SK-N-SH treated with all-trans-retinoic acid at 6 μM for 48 hours (cell line): ENCODE data around the gene ZMIZ2.

ENCODE experiments used
- ATAC-seq: fragments of 200-7000 bp; cut with Tn5 transposase; 3 replicates; pipeline ENCODE4 v1.9.1; 2020; ENCODE audit warnings: mild to moderate bottlenecking, moderate library complexity
- ARNTL ChIP-seq: fragments of 450-650 bp; formaldehyde crosslinking; IDR thresholded peaks from 2 replicates; pipeline ENCODE4 v1.5.0; 2020; ENCODE audit warnings: low read depth, mild to moderate bottlenecking, moderate library complexity, borderline replicate concordance
- BACH2 ChIP-seq: fragments of 250-450 bp; sonication (Bioruptor Pico); IDR thresholded peaks from 2 replicates; pipeline ENCODE4 v1.9.0; 2021; ENCODE audit warnings: mild to moderate bottlenecking, borderline replicate concordance
- CSDC2 ChIP-seq: fragments of 250-450 bp; sonication (Bioruptor Pico); IDR thresholded peaks from 2 replicates; pipeline ENCODE4 v1.5.0; 2020; ENCODE audit warnings: mild to moderate bottlenecking, moderate library complexity
- ESRRG ChIP-seq: fragments of 250-450 bp; sonication (Bioruptor Pico); IDR thresholded peaks from 2 replicates; pipeline ENCODE4 v1.6.1; 2021; ENCODE audit warnings: mild to moderate bottlenecking
- GLIS3 ChIP-seq: fragments of 250-450 bp; sonication (Bioruptor Pico); IDR thresholded peaks from 2 replicates; pipeline ENCODE4 v1.5.0; 2020; ENCODE audit warnings: mild to moderate bottlenecking, moderate library complexity
- ISL1 ChIP-seq: fragments of 250-450 bp; sonication (Bioruptor Pico); IDR thresholded peaks from 2 replicates; pipeline ENCODE4 v2.1.2; 2022; ENCODE audit warnings: mild to moderate bottlenecking, moderate library complexity
- OSR1 ChIP-seq: fragments of 250-450 bp; sonication (Bioruptor Pico); IDR thresholded peaks from 2 replicates; pipeline ENCODE4 v1.8.0; 2022; ENCODE audit warnings: moderate library complexity, mild to moderate bottlenecking, inconsistent platforms
- PATZ1 ChIP-seq: fragments of 250-450 bp; sonication (Bioruptor Pico); IDR thresholded peaks from 2 replicates; pipeline ENCODE4 v1.8.0; 2020; ENCODE audit warnings: mild to moderate bottlenecking, moderate library complexity, borderline replicate concordance
- POU6F1 ChIP-seq: fragments of 250-450 bp; sonication (Bioruptor Pico); IDR thresholded peaks from 2 replicates; pipeline ENCODE4 v1.8.0; 2021; ENCODE audit warnings: low read depth, mild to moderate bottlenecking, moderate library complexity, borderline replicate concordance
- PPARA ChIP-seq: fragments of 250-450 bp; sonication (Bioruptor Pico); IDR thresholded peaks from 2 replicates; pipeline ENCODE4 v1.5.0; 2020; ENCODE audit warnings: mild to moderate bottlenecking, borderline replicate concordance
- RARB ChIP-seq: fragments of 250-450 bp; sonication (Bioruptor Pico); IDR thresholded peaks from 2 replicates; pipeline ENCODE4 v1.8.0; 2021; ENCODE audit warnings: mild to moderate bottlenecking, moderate library complexity
- SNAI2 ChIP-seq: fragments of 250-450 bp; sonication (Bioruptor Pico); IDR thresholded peaks from 2 replicates; pipeline ENCODE4 v1.5.0; 2020; ENCODE audit warnings: mild to moderate bottlenecking, moderate library complexity
- TOX ChIP-seq: fragments of 250-450 bp; sonication (Bioruptor Pico); IDR thresholded peaks from 2 replicates; pipeline ENCODE4 v1.8.0; 2021; ENCODE audit warnings: mild to moderate bottlenecking, moderate library complexity, borderline replicate concordance
- ZC3H10 ChIP-seq: fragments of 250-450 bp; sonication (Bioruptor Pico); IDR thresholded peaks from 2 replicates; pipeline ENCODE4 v1.5.1; 2021; ENCODE audit warnings: mild to moderate bottlenecking, moderate library complexity
- ZFP3 ChIP-seq: fragments of 250-450 bp; sonication (Bioruptor Pico); IDR thresholded peaks from 2 replicates; pipeline ENCODE4 v1.5.0; 2020; ENCODE audit warnings: mild to moderate bottlenecking, moderate library complexity
- ZFP30 ChIP-seq: fragments of 450-650 bp; formaldehyde crosslinking; IDR thresholded peaks from 2 replicates; pipeline ENCODE4 v1.5.0; 2022; ENCODE audit warnings: mild to moderate bottlenecking, moderate library complexity
- ZNF565 ChIP-seq: fragments of 450-650 bp; formaldehyde crosslinking; conservative IDR thresholded peaks from 2 replicates; pipeline ENCODE4 v1.5.0; 2020; ENCODE audit warnings: low read depth, mild to moderate bottlenecking, moderate library complexity
- ZNF70 ChIP-seq: fragments of 450-650 bp; formaldehyde crosslinking; IDR thresholded peaks from 2 replicates; pipeline ENCODE4 v1.5.0; 2020; ENCODE audit warnings: mild to moderate bottlenecking, moderate library complexity
- ZNF8 ChIP-seq: fragments of 450-650 bp; formaldehyde crosslinking; IDR thresholded peaks from 2 replicates; pipeline ENCODE4 v1.5.0; 2020; ENCODE audit warnings: mild to moderate bottlenecking, moderate library complexity
- TF ChIP-seq, protein P1 (sequence below): fragments of 250-450 bp; sonication (Bioruptor Pico); IDR thresholded peaks from 2 replicates; pipeline ENCODE4 v1.5.0; 2020; ENCODE audit warnings: mild to moderate bottlenecking, moderate library complexity
- TF ChIP-seq, protein P2 (sequence below): fragments of 250-450 bp; sonication (Bioruptor Pico); IDR thresholded peaks from 2 replicates; pipeline ENCODE4 v1.5.1; 2020; ENCODE audit warnings: low read depth, mild to moderate bottlenecking, moderate library complexity

ZMIZ2 gene

DNA sequence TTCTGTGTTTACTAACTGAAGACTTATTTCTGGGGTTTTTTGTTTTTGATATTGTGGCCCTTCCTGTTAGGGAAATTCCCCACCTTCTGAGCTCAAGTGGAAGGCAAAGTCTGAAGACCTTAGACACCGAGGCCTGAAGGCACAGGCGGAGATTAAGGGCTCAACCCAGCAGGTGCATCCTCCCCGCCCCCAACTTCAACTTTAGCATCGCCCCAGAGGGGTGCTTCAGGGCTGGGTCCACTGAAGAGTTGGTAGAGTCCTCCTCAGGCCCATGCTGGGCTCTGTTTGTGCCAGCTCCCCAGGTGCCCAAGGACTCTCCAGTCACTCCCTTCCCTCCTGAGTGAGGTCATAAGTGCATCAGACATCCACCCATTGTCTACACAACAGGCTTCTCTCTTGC lies 38.4 kb downstream of the ZMIZ2 start:
- no peak for TF ChIP-seq POU6F1 (CRISPR knock-in tag)
- TF ChIP-seq, protein P1, sequence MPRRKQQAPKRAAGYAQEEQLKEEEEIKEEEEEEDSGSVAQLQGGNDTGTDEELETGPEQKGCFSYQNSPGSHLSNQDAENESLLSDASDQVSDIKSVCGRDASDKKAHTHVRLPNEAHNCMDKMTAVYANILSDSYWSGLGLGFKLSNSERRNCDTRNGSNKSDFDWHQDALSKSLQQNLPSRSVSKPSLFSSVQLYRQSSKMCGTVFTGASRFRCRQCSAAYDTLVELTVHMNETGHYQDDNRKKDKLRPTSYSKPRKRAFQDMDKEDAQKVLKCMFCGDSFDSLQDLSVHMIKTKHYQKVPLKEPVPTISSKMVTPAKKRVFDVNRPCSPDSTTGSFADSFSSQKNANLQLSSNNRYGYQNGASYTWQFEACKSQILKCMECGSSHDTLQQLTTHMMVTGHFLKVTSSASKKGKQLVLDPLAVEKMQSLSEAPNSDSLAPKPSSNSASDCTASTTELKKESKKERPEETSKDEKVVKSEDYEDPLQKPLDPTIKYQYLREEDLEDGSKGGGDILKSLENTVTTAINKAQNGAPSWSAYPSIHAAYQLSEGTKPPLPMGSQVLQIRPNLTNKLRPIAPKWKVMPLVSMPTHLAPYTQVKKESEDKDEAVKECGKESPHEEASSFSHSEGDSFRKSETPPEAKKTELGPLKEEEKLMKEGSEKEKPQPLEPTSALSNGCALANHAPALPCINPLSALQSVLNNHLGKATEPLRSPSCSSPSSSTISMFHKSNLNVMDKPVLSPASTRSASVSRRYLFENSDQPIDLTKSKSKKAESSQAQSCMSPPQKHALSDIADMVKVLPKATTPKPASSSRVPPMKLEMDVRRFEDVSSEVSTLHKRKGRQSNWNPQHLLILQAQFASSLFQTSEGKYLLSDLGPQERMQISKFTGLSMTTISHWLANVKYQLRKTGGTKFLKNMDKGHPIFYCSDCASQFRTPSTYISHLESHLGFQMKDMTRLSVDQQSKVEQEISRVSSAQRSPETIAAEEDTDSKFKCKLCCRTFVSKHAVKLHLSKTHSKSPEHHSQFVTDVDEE (CRISPR knock-in tag), result no peak
- TF ChIP-seq PPARA (CRISPR knock-in tag), result no peak
- TF ChIP-seq GLIS3, result no peak
- TF ChIP-seq ZFP30 (CRISPR knock-in tag), result no peak
- TF ChIP-seq ZNF8 (CRISPR knock-in tag), result no peak
- TF ChIP-seq ESRRG (CRISPR knock-in tag), result no peak
- no peak for TF ChIP-seq ZNF70 (CRISPR knock-in tag)
- TF ChIP-seq, protein P2, sequence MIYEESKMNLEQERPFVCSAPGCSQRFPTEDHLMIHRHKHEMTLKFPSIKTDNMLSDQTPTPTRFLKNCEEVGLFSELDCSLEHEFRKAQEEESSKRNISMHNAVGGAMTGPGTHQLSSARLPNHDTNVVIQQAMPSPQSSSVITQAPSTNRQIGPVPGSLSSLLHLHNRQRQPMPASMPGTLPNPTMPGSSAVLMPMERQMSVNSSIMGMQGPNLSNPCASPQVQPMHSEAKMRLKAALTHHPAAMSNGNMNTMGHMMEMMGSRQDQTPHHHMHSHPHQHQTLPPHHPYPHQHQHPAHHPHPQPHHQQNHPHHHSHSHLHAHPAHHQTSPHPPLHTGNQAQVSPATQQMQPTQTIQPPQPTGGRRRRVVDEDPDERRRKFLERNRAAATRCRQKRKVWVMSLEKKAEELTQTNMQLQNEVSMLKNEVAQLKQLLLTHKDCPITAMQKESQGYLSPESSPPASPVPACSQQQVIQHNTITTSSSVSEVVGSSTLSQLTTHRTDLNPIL (CRISPR knock-in tag), result no peak
- no peak for TF ChIP-seq PATZ1 (CRISPR knock-in tag)
- ATAC-seq, result no peak

DNA sequence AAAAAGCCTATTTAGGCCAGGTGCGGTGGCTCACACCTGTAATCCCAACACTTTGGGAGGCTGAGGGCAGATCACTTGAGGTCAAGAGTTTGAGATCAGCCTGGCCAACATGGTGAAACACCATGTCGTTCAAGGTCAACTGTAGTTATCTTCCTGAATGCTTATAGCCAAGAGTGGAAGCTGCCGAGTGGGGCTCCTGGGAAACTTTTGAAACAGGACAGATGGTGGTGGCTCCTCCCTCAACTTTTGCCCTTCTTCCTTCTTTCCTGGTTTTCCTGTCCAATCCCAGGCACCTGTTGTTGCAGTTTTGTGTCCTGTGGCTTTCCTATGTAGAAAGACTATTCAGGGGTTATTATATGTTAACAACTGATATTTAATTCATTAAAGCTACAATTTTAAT lies 39.1 kb downstream of the ZMIZ2 start:
- no peak for TF ChIP-seq ISL1 (CRISPR knock-in tag)
- TF ChIP-seq ZNF70 (CRISPR knock-in tag), result no peak
- no peak for TF ChIP-seq ZNF565 (CRISPR knock-in tag)
- TF ChIP-seq ZNF8 (CRISPR knock-in tag), result no peak
- TF ChIP-seq BACH2 (CRISPR knock-in tag), result no peak
- no peak for TF ChIP-seq ZFP3 (CRISPR knock-in tag)
- TF ChIP-seq, protein P2 (CRISPR knock-in tag), result no peak
- TF ChIP-seq CSDC2 (CRISPR knock-in tag), result no peak
- TF ChIP-seq PATZ1 (CRISPR knock-in tag), result no peak
- TF ChIP-seq ZFP30 (CRISPR knock-in tag), result no peak
- no peak for TF ChIP-seq POU6F1 (CRISPR knock-in tag)
- no peak for TF ChIP-seq TOX
- TF ChIP-seq RARB (CRISPR knock-in tag), result no peak
- TF ChIP-seq OSR1 (CRISPR knock-in tag), result no peak
- no peak for TF ChIP-seq PPARA (CRISPR knock-in tag)
- no peak for TF ChIP-seq SNAI2 (CRISPR knock-in tag)
- no peak for TF ChIP-seq ZC3H10
- no peak for TF ChIP-seq ARNTL (CRISPR knock-in tag)
- no peak for ATAC-seq
